Caco-2 (cell line): ENCODE measurements around the gene NUP93. TPM values are rescaled to one million over a fixed set of nuclear protein-coding genes. Genes with fewer than 3 reads are reported as not detected.

Source experiments
- BruUV-seq: library from RNA; stranded (reverse); fragments of 400-500 nt; replicated peaks from 2 replicates; lab custom pipeline; 2021; lab: Mats Ljungman, UMichigan
- CTCF ChIA-PET: fragments of 300-600 bp; sonication (Branson Sonifier 250); formaldehyde crosslinking; loops from one replicate; lab custom pipeline; 2022; ENCODE audit warnings: antibody characterized with exemption; lab: Charles Lee
- POLR2A ChIA-PET: fragments of 300-600 bp; sonication (Branson Sonifier 250); formaldehyde crosslinking; loops from one replicate; lab custom pipeline; 2022; ENCODE audit warnings: antibody characterized with exemption; lab: Charles Lee
- DNase-seq, 2 experiments: peaks; one replicate each; pipeline versions ENCODE4 v3.0.0 to v3.0.0-alpha.2; 2020 to 2022
- H3K27me3 ChIP-seq: replicated peaks from 2 replicates; pipeline ENCODE4 v1.6.0; 2011; ENCODE audit warnings: low read length; ENCODE audit not compliant: control insufficient read depth, insufficient read depth
- H3K36me3 ChIP-seq: 2 replicates; pipeline ENCODE4 v1.5.1; 2011; ENCODE audit warnings: low read length; ENCODE audit not compliant: control insufficient read depth, insufficient read depth
- H3K4me1 ChIP-seq: fragments of 250-450 bp; sonication (Bioruptor Pico); 2 replicates; pipeline ENCODE4 v1.5.1; 2020; ENCODE audit warnings: mild to moderate bottlenecking
- H3K4me3 ChIP-seq: 2 replicates; pipeline ENCODE4 v1.5.1; 2011; ENCODE audit warnings: low read depth, mild to moderate bottlenecking, control low read depth, low read length
- H3K9me3 ChIP-seq: fragments of 250-450 bp; sonication (Bioruptor Pico); 2 replicates; pipeline ENCODE4 v1.5.1; 2020; ENCODE audit warnings: mild to moderate bottlenecking, moderate library complexity
- H3K27ac Mint-ChIP-seq: one replicate; pipeline ENCODE4 v1.8.0; 2022; ENCODE audit warnings: mixed read lengths; ENCODE audit not compliant: unreplicated experiment
- H3K27me3 Mint-ChIP-seq: one replicate; pipeline ENCODE4 v1.8.0; 2022; ENCODE audit warnings: mixed read lengths; ENCODE audit not compliant: insufficient read depth, unreplicated experiment
- H3K36me3 Mint-ChIP-seq: one replicate; pipeline ENCODE4 v1.8.0; 2022; ENCODE audit warnings: mild to moderate bottlenecking, mixed read lengths; ENCODE audit not compliant: insufficient read depth, unreplicated experiment
- H3K4me1 Mint-ChIP-seq: one replicate; pipeline ENCODE4 v1.8.0; 2022; ENCODE audit warnings: low read depth, mixed read lengths; ENCODE audit not compliant: unreplicated experiment
- H3K4me3 Mint-ChIP-seq: one replicate; pipeline ENCODE4 v1.8.0; 2022; ENCODE audit warnings: mild to moderate bottlenecking, moderate library complexity, mixed read lengths; ENCODE audit not compliant: unreplicated experiment
- H3K9me3 Mint-ChIP-seq: one replicate; pipeline ENCODE4 v1.8.0; 2022; ENCODE audit warnings: mixed read lengths; ENCODE audit not compliant: unreplicated experiment
- intact Hi-C: fragments of 100-400 bp; cut with micrococcal nuclease; formaldehyde crosslinking; loops from one replicate; pipeline ENCODE4 v1.10.0; 2022; ENCODE audit not compliant: unreplicated experiment
- total RNA-seq: library from RNA; stranded (reverse); gene quantifications from 2 replicates; pipeline ENCODE4 v1.2.3, GENCODE V29; 2022
- TF ChIP-seq, protein P1 (sequence below), 2 experiments: fragments of 200-600 bp in 1 of 2; IDR thresholded peaks; 1 replicate in 1 of 2; 2 replicates in 1 of 2; pipeline versions ENCODE4 v1.5.1 to v1.8.0; 2011 to 2022; ENCODE audit warnings: antibody characterized with exemption in 1 of 2, control low read depth in 1 of 2, inconsistent platforms in 1 of 2, low read depth in 1 of 2, low read length in 1 of 2, mild to moderate bottlenecking in 1 of 2, moderate library complexity in 1 of 2; ENCODE audit not compliant: insufficient read depth in 1 of 2, severe bottlenecking in 1 of 2, unreplicated experiment in 1 of 2

NUP93 gene
- total RNA-seq, 1 experiment from 2014 or later: 148 TPM

DNA sequence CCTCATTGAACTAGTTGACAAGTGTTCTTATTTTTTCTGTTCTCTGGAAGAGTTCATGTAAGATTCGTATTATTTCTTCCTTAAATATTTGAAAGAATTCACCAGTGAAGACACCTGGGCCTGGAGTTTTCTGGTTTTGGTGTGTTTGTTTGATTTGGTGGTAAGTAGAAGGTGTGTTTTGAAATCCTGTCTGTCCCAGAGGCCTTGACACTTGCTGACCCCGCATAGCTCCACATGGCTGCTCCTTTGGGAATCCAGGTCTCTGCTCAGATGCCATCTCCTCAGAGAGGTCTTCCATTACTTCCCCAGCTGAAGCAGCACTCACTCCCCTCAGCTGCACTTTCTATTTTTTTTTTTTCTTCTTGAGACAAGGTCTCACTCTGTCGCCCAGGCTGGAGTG is 5.7 kb upstream of the NUP93 start:
- intact Hi-C loops: no loop called here
- Mint-ChIP-seq H3K4me1 (peaks cover 4% of the 10 kb centered on the region), H3K4me3 (no peak overlapping the region), H3K9me3 (no peaks in the 10 kb centered on the region), H3K27ac (no peak overlapping the region), H3K27me3 (peaks cover 2% of the 10 kb centered on the region), H3K36me3 (no peaks in the 10 kb centered on the region)
- H3K27me3 ChIP-seq: no peaks in the 10 kb centered on the region; the same call in 1 of the 2 replicates
- ChIA-PET POLR2A (no interaction called here), CTCF (no interaction called here)
- 0 out of 2 replicates have a peak, but pooled peaks cover 5% of the 10 kb centered on the region for H3K9me3 ChIP-seq
- no peaks in the 10 kb centered on the region for H3K36me3 ChIP-seq
- DNase-seq: no peak
- BruUV-seq: no TSS peak
- peaks cover 2% of the 10 kb centered on the region; the same call in 1 of the 2 replicates for H3K4me1 ChIP-seq
- H3K4me3 ChIP-seq: no peak overlapping the region
- TF ChIP-seq, protein P1, sequence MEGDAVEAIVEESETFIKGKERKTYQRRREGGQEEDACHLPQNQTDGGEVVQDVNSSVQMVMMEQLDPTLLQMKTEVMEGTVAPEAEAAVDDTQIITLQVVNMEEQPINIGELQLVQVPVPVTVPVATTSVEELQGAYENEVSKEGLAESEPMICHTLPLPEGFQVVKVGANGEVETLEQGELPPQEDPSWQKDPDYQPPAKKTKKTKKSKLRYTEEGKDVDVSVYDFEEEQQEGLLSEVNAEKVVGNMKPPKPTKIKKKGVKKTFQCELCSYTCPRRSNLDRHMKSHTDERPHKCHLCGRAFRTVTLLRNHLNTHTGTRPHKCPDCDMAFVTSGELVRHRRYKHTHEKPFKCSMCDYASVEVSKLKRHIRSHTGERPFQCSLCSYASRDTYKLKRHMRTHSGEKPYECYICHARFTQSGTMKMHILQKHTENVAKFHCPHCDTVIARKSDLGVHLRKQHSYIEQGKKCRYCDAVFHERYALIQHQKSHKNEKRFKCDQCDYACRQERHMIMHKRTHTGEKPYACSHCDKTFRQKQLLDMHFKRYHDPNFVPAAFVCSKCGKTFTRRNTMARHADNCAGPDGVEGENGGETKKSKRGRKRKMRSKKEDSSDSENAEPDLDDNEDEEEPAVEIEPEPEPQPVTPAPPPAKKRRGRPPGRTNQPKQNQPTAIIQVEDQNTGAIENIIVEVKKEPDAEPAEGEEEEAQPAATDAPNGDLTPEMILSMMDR (IDR thresholded peaks at IDR 0.05; ENCODE audit: insufficient read depth in 1 of 2, low read depth in 1 of 2, low read length in 1 of 2, severe bottlenecking in 1 of 2, unreplicated experiment in 1 of 2): no peak

DNA sequence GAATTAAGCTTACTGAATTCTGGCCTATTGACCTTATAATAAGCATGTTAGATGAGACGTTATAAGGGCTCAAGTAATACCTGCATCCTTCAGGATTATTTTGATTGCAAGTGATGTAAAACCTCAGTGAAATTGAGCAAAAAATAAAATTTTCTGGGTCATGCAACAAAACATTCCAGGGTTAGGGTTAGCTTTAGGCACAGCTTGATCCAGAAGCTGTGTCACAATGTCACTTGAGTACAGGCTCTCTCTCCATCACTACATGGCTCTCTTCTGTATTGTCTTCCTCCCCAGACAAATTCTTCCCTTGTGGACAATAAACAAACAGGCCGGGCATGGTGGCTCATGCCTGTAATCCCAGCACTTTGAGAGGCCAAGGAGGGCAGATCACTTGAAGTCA is 3.6 kb upstream of the NUP93 start:
- intact Hi-C loops: no loop called here
- H3K4me3 ChIP-seq: no peak overlapping the region
- TF ChIP-seq, protein P1 (IDR thresholded peaks at IDR 0.05; ENCODE audit: insufficient read depth in 1 of 2, low read depth in 1 of 2, low read length in 1 of 2, severe bottlenecking in 1 of 2, unreplicated experiment in 1 of 2): no peak
- H3K4me3 Mint-ChIP-seq: no peak overlapping the region
- H3K36me3 ChIP-seq: no peaks in the 10 kb centered on the region
- CTCF ChIA-PET: no interaction called here
- DNase-seq: no peak
- no peaks in the 10 kb centered on the region; the same call in 1 of the 2 replicates for H3K27me3 ChIP-seq
- H3K27ac Mint-ChIP-seq: no peak overlapping the region
- H3K4me1 ChIP-seq: peaks cover 6% of the 10 kb centered on the region; the same call in 1 of the 2 replicates
- 0 out of 2 replicates have a peak, but pooled peaks cover 5% of the 10 kb centered on the region for H3K9me3 ChIP-seq
- POLR2A ChIA-PET: no interaction called here
- peaks cover 2% of the 10 kb centered on the region for H3K27me3 Mint-ChIP-seq
- H3K4me1 Mint-ChIP-seq: peaks cover 10% of the 10 kb centered on the region
- no peaks in the 10 kb centered on the region for H3K36me3 Mint-ChIP-seq
- no peaks in the 10 kb centered on the region for H3K9me3 Mint-ChIP-seq
- no TSS peak for BruUV-seq

DNA sequence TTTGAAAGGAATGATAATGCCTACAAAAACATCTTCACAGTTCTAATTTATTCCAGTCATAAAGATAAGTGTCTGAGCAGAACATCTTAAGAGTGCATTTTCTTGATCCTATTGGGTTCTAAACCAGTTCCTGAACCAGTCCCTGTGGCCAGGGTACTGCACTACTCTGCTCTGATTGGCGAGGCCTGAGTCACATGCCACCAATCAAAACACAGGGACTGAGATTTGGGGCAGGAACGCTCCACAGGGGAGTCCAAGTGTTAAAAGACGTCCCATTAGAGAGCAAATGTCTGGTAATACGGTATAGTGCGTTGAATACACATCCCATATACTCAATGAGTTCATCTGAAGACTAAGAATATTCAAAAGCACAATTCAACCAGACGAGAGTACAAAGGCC is 3.0 kb upstream of the NUP93 start:
- no peaks in the 10 kb centered on the region for H3K9me3 Mint-ChIP-seq
- Histone ChIP-seq H3K9me3 (0 out of 2 replicates have a peak, but pooled peaks cover 5% of the 10 kb centered on the region), H3K36me3 (no peaks in the 10 kb centered on the region), H3K4me1 (peaks cover 6% of the 10 kb centered on the region; the same call in 1 of the 2 replicates), H3K4me3 (no peak overlapping the region), H3K27me3 (no peaks in the 10 kb centered on the region; the same call in 1 of the 2 replicates)
- CTCF ChIA-PET: no interaction called here
- no peak overlapping the region for H3K4me3 Mint-ChIP-seq
- peaks cover 10% of the 10 kb centered on the region for H3K4me1 Mint-ChIP-seq
- intact Hi-C loops: no loop called here
- DNase-seq: no peak
- POLR2A ChIA-PET: no interaction called here
- no TSS peak for BruUV-seq
- TF ChIP-seq, protein P1 (IDR thresholded peaks at IDR 0.05; ENCODE audit: insufficient read depth in 1 of 2, low read depth in 1 of 2, low read length in 1 of 2, severe bottlenecking in 1 of 2, unreplicated experiment in 1 of 2): no peak
- no peak overlapping the region for H3K27ac Mint-ChIP-seq
- H3K36me3 Mint-ChIP-seq: no peaks in the 10 kb centered on the region
- peaks cover 2% of the 10 kb centered on the region for H3K27me3 Mint-ChIP-seq
